Colon (tissue), 2 donors: Measurements from ENCODE around the gene NUCB1.
"Not testable (repeated sequence)": the region's sequence is repeated elsewhere in the genome, so short reads cannot be mapped to it uniquely, and the experiment has no call there.

Experiments
- FAIRE-seq: peaks from 2 replicates; lab custom pipeline; 2012; peaks lifted over from hg19 to GRCh38; lab: Jason Lieb, UNC
- donor health status: control.
- donor health status: control.

Gene NUCB1

GRCh38 chr19:48874303-48875135 lies 25.6 kb upstream of the NUCB1 start:
- no peak for FAIRE-seq

- FAIRE-seq = not testable (repeated sequence)
These were observed 23.8 kb upstream of the NUCB1 start for GRCh38 chr19:48876043-48876981.

GRCh38 chr19:48877855-48878195 lies 22.3 kb upstream of the NUCB1 start:
- FAIRE-seq = no peak

- FAIRE-seq = no peak
These were observed 21.7 kb upstream of the NUCB1 start for GRCh38 chr19:48878196-48879024.

- FAIRE-seq = no peak
These were observed 21.0 kb upstream of the NUCB1 start for GRCh38 chr19:48879025-48879637.

DNA sequence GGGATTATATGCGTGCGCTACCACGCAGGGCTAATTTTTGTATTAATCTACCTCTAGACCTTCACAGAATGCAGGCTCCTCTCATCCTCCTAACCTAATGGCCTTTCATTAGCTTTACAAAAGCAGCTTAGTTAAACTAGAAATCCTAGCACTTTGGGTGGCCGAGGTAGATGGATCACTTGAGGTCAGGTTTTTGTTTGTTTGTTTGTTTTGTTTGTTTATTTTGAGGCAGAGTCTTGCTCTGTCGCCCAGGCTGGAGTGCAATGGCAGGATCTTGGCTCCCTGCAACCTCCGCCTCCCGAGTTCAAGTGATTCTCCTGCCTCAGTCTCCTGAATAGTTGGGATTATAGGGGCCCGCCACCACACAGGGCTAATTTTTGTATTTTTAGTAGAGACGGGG lies 20.4 kb upstream of the NUCB1 start:
- not testable (repeated sequence) for FAIRE-seq

- FAIRE-seq = no peak
These were observed 18.1 kb upstream of the NUCB1 start for GRCh38 chr19:48881741-48882657.

DNA sequence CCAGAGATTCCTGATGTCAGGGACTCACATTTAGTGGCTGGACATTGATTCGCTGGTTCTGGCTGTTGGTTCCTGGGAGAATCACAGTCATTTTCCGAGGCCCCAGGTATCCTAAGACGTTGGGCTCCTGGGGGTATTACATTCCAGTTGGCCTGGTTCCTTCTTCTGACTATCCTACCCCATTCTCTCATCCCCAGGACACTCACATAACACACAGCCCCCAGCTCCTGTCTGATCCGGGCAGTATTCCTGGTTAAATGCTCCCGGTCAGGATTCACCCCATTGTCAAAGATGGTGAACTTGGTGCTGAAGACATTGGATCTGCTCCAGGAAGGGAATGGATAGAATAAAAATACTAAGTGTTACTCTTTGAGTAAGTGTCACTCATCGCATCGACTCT lies 16.4 kb upstream of the NUCB1 start:
- no peak for FAIRE-seq

DNA sequence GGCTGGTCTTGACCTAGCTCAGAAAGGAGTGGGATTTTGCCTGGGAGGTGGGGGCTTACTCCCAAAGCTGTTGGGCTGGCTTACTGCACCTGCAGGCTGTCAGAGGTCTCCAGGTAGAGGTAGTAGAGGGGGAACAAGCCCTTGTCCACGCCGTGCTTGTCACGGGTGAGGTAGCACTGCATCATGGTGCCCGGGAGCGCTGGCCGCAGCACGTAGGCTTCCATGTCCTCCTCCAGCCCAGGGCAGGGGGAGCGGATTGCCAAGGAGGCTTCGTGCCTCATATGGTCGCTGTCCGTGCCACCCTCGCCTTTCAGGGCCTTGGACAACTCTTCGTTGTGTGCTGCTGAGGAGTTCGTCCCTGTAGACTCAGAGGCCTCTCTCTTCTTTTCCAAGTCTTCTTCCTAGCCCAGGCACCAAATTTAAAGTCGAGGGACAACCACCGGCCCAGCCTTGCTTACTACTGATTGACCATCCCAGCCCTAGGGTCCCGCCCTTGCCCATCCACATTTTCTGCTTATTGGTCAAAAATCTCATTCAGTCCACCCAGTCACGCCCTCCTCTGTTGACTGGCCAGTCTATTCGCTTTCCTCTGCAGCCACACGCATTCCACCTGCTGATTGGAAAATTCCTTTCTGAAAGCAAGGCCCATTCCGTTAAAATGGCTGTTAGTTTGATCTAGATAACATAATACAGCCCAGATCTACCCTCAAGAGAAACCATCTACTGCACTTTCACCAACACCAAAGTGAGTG lies 12.1 kb upstream of the NUCB1 start:
- FAIRE-seq = no peak

DNA sequence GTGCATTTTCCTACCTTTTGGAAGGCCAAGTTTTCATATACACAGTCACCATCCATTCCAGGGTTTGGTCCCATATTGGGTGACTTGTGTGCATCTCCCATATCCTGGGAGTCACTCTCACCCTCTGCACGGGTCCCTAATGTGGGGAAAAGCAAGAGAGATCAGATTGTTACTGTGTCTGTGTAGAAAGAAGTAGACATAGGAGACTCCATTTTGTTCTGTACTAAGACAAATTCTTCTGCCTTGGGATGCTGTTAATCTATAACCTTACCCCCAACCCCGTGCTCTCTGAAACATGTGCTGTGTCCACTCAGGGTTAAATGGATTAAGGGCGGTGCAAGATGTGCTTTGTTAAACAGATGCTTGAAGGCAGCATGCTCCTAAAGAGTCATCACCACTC lies 10.6 kb upstream of the NUCB1 start:
- not testable (repeated sequence) for FAIRE-seq

GRCh38 chr19:48890551-48890950 lies 9.6 kb upstream of the NUCB1 start:
- FAIRE-seq = no peak

DNA sequence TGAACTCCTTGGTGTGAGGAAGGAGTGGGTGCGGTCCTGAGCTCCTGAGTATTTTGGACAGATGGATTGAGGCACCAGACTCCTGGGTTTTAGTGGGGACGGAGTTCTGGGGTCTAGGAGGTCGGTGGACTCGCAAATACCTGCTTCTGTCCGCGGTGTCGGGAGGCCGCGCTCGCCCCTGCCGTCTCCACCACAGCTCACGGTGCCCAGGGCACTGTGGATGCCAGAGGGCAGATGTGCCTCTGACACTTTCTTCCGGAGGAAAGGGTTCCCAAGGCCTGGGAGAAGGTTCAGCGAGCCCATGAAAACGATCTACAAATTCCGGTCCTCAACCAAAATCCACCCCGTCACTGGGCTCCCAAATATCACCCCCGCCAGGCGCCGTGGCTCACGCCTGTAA lies 4.9 kb upstream of the NUCB1 start:
- no peak for FAIRE-seq

DNA sequence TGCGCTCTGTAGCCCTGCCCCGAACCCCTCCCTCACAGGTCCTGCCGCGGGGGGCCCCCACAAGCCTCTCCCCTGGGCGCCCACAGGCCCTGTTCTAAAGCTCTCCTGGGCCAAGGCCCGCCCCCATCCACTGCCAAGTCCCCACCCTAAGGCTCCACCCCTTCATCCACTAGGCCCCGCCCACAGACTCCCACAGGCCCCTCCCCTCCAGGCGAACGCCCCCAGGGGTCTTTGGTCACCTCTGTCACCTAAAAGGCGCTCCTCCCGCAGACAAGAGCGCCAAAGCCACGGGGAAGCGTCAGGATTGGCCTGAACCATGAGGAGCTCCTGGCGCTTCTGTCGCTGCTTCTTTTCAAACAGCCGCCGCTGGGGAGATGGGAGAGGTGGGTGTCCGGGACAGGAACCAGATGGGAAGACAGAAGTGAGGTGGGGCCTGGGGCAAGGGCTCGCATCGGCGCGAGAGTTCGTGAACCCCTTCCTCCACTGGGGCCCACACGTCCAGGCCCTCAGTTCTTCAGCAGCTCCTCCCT lies 3.9 kb upstream of the NUCB1 start:
- no peak for FAIRE-seq

- no peak for FAIRE-seq
These were observed 2.9 kb upstream of the NUCB1 start for GRCh38 chr19:48897181-48897580.

DNA sequence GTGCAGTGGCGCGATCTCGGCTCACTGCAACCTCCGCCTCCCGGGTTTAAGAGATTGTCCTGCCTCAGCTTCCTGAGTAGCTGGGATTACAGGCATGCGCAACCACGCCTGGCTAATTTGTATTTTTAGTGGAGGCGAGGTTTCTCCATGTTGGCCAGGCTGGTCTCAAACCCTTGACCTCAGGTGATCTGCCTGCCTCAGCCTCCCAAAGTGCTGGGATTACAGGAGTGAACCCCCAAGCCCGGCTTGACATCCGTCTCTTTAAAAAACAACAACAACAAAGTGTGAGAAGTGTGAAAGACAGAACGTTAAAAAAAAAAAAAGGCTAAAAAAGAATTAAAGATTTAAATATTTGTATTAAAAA lies 744 bp upstream of the NUCB1 start:
- not testable (repeated sequence) for FAIRE-seq

GRCh38 chr19:48900477-48901406 lies 630 bp downstream of the NUCB1 start:
- no peak for FAIRE-seq

- FAIRE-seq = not testable (repeated sequence)
These were observed 2.2 kb downstream of the NUCB1 start for GRCh38 chr19:48902291-48902690.

DNA sequence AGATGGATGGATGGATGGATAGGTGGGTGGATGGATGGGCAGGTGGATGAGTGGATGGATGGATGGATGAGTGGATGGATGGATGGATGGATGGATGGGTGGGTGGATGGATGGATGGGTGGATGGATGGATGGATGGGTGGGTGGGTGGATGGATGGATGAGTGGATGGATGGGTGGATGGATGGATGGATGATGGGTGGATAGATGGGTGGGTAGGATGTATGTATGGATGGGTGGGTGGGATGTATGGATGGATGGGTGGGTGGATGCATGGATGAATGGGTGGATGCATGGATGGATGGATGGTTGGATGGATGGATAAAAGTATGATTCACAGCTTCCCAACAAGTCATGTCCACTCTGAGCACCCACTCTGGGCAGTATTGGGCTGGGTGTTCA lies 3.7 kb downstream of the NUCB1 start:
- FAIRE-seq = not testable (repeated sequence)

GRCh38 chr19:48905664-48906063 lies 5.6 kb downstream of the NUCB1 start:
- FAIRE-seq = no peak
